NCI-H1436 treated with DMSO at 0.1 percent for 48 hours (cell line): ENCODE measurements around the gene LRRC59.

Source experiments
- DNase-seq: peaks from one replicate; lab custom pipeline; 2025; lab: John Stamatoyannopoulos, UW

Gene LRRC59

GRCh38 chr17:50361561-50362480 lies 35.5 kb downstream of the LRRC59 start:
- no peak for DNase-seq

- DNase-seq: no peak
Observed at GRCh38 chr17:50360486-50361115, 36.7 kb downstream of the LRRC59 start.

- no peak for DNase-seq
Observed at GRCh38 chr17:50359998-50360461, 37.3 kb downstream of the LRRC59 start.

- DNase-seq: no peak
Observed at GRCh38 chr17:50359005-50359699, 38.2 kb downstream of the LRRC59 start.

GRCh38 chr17:50358177-50358576 lies 39.1 kb downstream of the LRRC59 start:
- DNase-seq: no peak

- no peak for DNase-seq
Observed at GRCh38 chr17:50356892-50357510, 40.3 kb downstream of the LRRC59 start.

- no peak for DNase-seq
Observed at GRCh38 chr17:50356418-50356817, 40.9 kb downstream of the LRRC59 start.

GRCh38 chr17:50355701-50356341 lies 41.5 kb downstream of the LRRC59 start:
- no peak for DNase-seq

- DNase-seq: no peak
Observed at GRCh38 chr17:50355336-50355700, 42.0 kb downstream of the LRRC59 start.

GRCh38 chr17:50354776-50355175 lies 42.5 kb downstream of the LRRC59 start:
- no peak for DNase-seq

GRCh38 chr17:50354198-50354597 lies 43.1 kb downstream of the LRRC59 start:
- DNase-seq: no peak

GRCh38 chr17:50353600-50354195 lies 43.6 kb downstream of the LRRC59 start:
- no peak for DNase-seq

GRCh38 chr17:50352693-50353599 lies 44.4 kb downstream of the LRRC59 start:
- no peak for DNase-seq

GRCh38 chr17:50352072-50352692 lies 45.1 kb downstream of the LRRC59 start:
- no peak for DNase-seq

GRCh38 chr17:50350733-50351132 lies 46.6 kb downstream of the LRRC59 start:
- DNase-seq: no peak

GRCh38 chr17:50349243-50349600 lies 48.1 kb downstream of the LRRC59 start:
- no peak for DNase-seq

- no peak for DNase-seq
Observed at GRCh38 chr17:50348522-50349242, 48.6 kb downstream of the LRRC59 start.

- DNase-seq: no peak
Observed at GRCh38 chr17:50347894-50348291, 49.4 kb downstream of the LRRC59 start.
